HepG2 (cell line): ENCODE measurements around the gene MOK. TPM values are rescaled to one million over a fixed set of nuclear protein-coding genes. Genes with fewer than 3 reads are reported as not detected.
A peak's percentile ranks its signal among the peaks of the same experiment; 100 is the strongest.

Experiments
- ATAC-seq: fragments of 200-7000 bp; cut with Tn5 transposase; 3 replicates; pipeline ENCODE4 v1.9.1; 2020; ENCODE audit warnings: mild to moderate bottlenecking, moderate library complexity
- BruUV-seq: library from RNA; stranded (reverse); fragments of 400-500 nt; replicated peaks from 2 replicates; lab custom pipeline; 2021; lab: Mats Ljungman, UMichigan
- CTCF ChIA-PET: fragments of 300-600 bp; formaldehyde crosslinking; extraction: SDS; loops from one replicate; lab custom pipeline; 2021; ENCODE audit warnings: low total read pairs, inconsistent platforms, low intra/inter-chr PET ratio; lab: Yijun Ruan, JAX
- POLR2A ChIA-PET: fragments of 350-600 bp; sonication (Branson Sonifier 250); formaldehyde crosslinking; loops from one replicate; lab custom pipeline; 2020; ENCODE audit warnings: antibody characterized with exemption, inconsistent platforms; lab: Yijun Ruan, JAX
- DNase-seq: peaks from one replicate; pipeline ENCODE4 v3.0.0-alpha.2; 2015; ENCODE audit warnings: low spot score
- FAIRE-seq: peaks from 3 replicates; lab custom pipeline; 2011; peaks lifted over from hg19 to GRCh38; lab: Jason Lieb, UNC
- H2AFZ ChIP-seq: one replicate; pipeline ENCODE4 v1.6.1; 2011; ENCODE audit warnings: low read length, inconsistent platforms
- H3K27ac ChIP-seq: fragments of 300-600 bp; 3 replicates; pipeline ENCODE4 v1.8.0; 2011; ENCODE audit warnings: mixed run types, mild to moderate bottlenecking, mixed read lengths, low read length, inconsistent platforms; ENCODE audit not compliant: insufficient read depth; ENCODE audit errors: extremely low read length
- H3K27me3 ChIP-seq, 2 experiments: fragments of 200-600 bp in 1 of 2; 2 replicates in 1 of 2; 3 replicates in 1 of 2; pipeline versions ENCODE4 v1.6.0 to v1.8.0; 2011; ENCODE audit warnings: low read length in 2 of 2, mild to moderate bottlenecking in 2 of 2, moderate library complexity in 2 of 2, inconsistent platforms in 1 of 2; ENCODE audit not compliant: insufficient read depth in 2 of 2, control insufficient read depth in 1 of 2
- H3K36me3 ChIP-seq, 2 experiments: fragments of 200-600 bp in 1 of 2; replicated peaks in 1 of 2; 2 replicates in 1 of 2; 3 replicates in 1 of 2; pipeline versions ENCODE4 v1.5.1 to v1.8.0; 2011; ENCODE audit warnings: low read length in 2 of 2, inconsistent platforms in 1 of 2; ENCODE audit not compliant: insufficient read depth in 2 of 2, control insufficient read depth in 1 of 2
- H3K4me1 ChIP-seq: 2 replicates; pipeline ENCODE4 v1.5.1; 2012; ENCODE audit warnings: low read length, inconsistent platforms; ENCODE audit not compliant: insufficient read depth
- H3K4me2 ChIP-seq: 2 replicates; pipeline ENCODE4 v1.6.0; 2011; ENCODE audit warnings: low read depth, low read length, inconsistent platforms
- H3K4me3 ChIP-seq, 3 experiments: fragments of 200-600 bp in 1 of 3; sonication (generic), shearing (Covaris generic) in 1 of 3; replicated peaks in 1 of 3; 2 replicates each; pipeline ENCODE4 v1.5.1; 2011 to 2016; ENCODE audit warnings: low read length in 3 of 3, inconsistent platforms in 2 of 3, low read depth in 2 of 3, mild to moderate bottlenecking in 2 of 3, control low read depth in 1 of 3, mixed read lengths in 1 of 3; ENCODE audit not compliant: insufficient read depth in 1 of 3
- H3K79me2 ChIP-seq: one replicate; pipeline ENCODE4 v1.6.1; 2011; ENCODE audit warnings: low read length, inconsistent platforms; ENCODE audit not compliant: insufficient read depth
- H3K9ac ChIP-seq: 2 replicates; pipeline ENCODE4 v1.6.0; 2011; ENCODE audit warnings: mild to moderate bottlenecking, low read depth, low read length, inconsistent platforms; ENCODE audit not compliant: insufficient read depth
- H3K9me3 ChIP-seq: 2 replicates; pipeline ENCODE4 v1.5.1; 2012; ENCODE audit warnings: mild to moderate bottlenecking, low read length
- H4K20me1 ChIP-seq: 2 replicates; pipeline ENCODE4 v1.6.0; 2011; ENCODE audit warnings: inconsistent platforms, mild to moderate bottlenecking, low read length, moderate library complexity; ENCODE audit not compliant: insufficient read depth
- AGO2 ChIP-seq: fragments of 200-400 bp; formaldehyde crosslinking; optimal IDR thresholded peaks from 2 replicates; pipeline ENCODE3; 2017; ENCODE audit warnings: mild to moderate bottlenecking, low read depth, low read length, moderate library complexity
- ARID3A ChIP-seq: IDR thresholded peaks from 2 replicates; pipeline ENCODE4 v1.6.1; 2012; ENCODE audit warnings: low read depth, low read length, improper control_type of control experiment
- ATF6 ChIP-seq: sonication (generic); formaldehyde crosslinking; conservative IDR thresholded peaks from 2 replicates; pipeline ENCODE4 v1.4.0; 2020; ENCODE audit warnings: missing genetic modification reagents
- ATRX ChIP-seq: sonication (generic); formaldehyde crosslinking; IDR thresholded peaks from 2 replicates; pipeline ENCODE4 v1.4.0; 2020; ENCODE audit warnings: missing genetic modification reagents, borderline replicate concordance
- GZF1 ChIP-seq: sonication (generic); formaldehyde crosslinking; IDR thresholded peaks from 2 replicates; pipeline ENCODE4 v1.5.1; 2020; ENCODE audit warnings: mild to moderate bottlenecking, missing genetic modification reagents
- ZNF274 ChIP-seq: sonication (generic); formaldehyde crosslinking; IDR thresholded peaks from 2 replicates; pipeline ENCODE4 v1.5.1; 2020; ENCODE audit warnings: mild to moderate bottlenecking, missing genetic modification reagents
- ZNF556 ChIP-seq: sonication (generic); formaldehyde crosslinking; IDR thresholded peaks from 2 replicates; pipeline ENCODE4 v1.4.0; 2020; ENCODE audit warnings: mild to moderate bottlenecking, missing genetic modification reagents, borderline replicate concordance
- ZNF773 ChIP-seq: sonication (generic); formaldehyde crosslinking; IDR thresholded peaks from 2 replicates; pipeline ENCODE4 v1.4.0; 2020; ENCODE audit warnings: missing genetic modification reagents, borderline replicate concordance
- WGBS: methylation state at CpG from one replicate; pipeline ENCODE4 v1.1.6; 2017; ENCODE audit warnings: low lambda C conversion rate; 5-methylcytosine and 5-hydroxymethylcytosine counted together
- in situ Hi-C: cut with HindIII; loops from 2 replicates; pipeline ENCODE4 v1.10.0; 2017; ENCODE audit warnings: low pct_unique_long_range_greater_than_20kb; ENCODE audit not compliant: extremely low pct_ligation_motif_present
- intact Hi-C: fragments of 100-400 bp; cut with micrococcal nuclease; formaldehyde crosslinking; loops from one replicate; pipeline ENCODE4 v1.10.0; 2022; ENCODE audit not compliant: unreplicated experiment
- polyA plus RNA-seq, 8 experiments: library from polyadenylated mRNA; depleted of rRNA in 3 of 8; stranded (reverse) in 7 of 8; unstranded in 1 of 8; fragments of >200 nt; fragmentation: Illumina TruSeq in 4 of 8; extraction: Trizol in 4 of 8; gene quantifications; 2 replicates each; pipeline versions ENCODE4 v1.2.1 to v1.2.3, GENCODE V29; 2011 to 2016; ENCODE audit warnings: low read depth in 4 of 8, missing spikeins in 1 of 8, mixed read lengths in 1 of 8; ENCODE audit not compliant: insufficient read depth in 1 of 8
- total RNA-seq, 5 experiments: library from RNA; depleted of rRNA; stranded (reverse); fragments of >200 nt; fragmentation: Illumina TruSeq; extraction: Trizol; gene quantifications; 2 replicates each; pipeline ENCODE4 v1.2.3, GENCODE V29; 2016; ENCODE audit warnings: low read depth in 1 of 5

The MOK gene
- total and polyA plus RNA-seq, 2 of the 13 experiments (the other 11 are each of a cell fraction or from before 2014, with no cell fraction given), result 15.3 to 16.9 TPM

GRCh38 chr14:102229739-102230092 lies 75.2 kb downstream of the MOK start:
- Histone ChIP-seq H3K27ac (no peak overlapping the region), H2AFZ (no peak overlapping the region), H3K9me3 (no peaks in the 10 kb centered on the region), H3K9ac (no peak overlapping the region), H3K36me3 (peaks cover 1 to 10% of the 10 kb centered on the region in 2 experiments; a peak in 2 of 5 replicates), H4K20me1 (no peaks in the 10 kb centered on the region)
- POLR2A ChIA-PET, result no interaction called here
- intact Hi-C loops, result no loop called here
- no peak for FAIRE-seq
- no peak for TF ChIP-seq ZNF274 (CRISPR knock-in tag)
- no peak for TF ChIP-seq ATF6 (CRISPR knock-in tag)
- no peak for TF ChIP-seq ATRX (CRISPR knock-in tag)
- TF ChIP-seq, all 625 proteins: peak for 0
- DNase-seq, result no peak
- Histone ChIP-seq H3K4me2 (no peak overlapping the region), H3K79me2 (no peaks in the 10 kb centered on the region), H3K4me1 (peaks cover 9% of the 10 kb centered on the region; the same call in 1 of the 2 replicates), H3K4me3 (no peak overlapping the region), H3K27me3 (no peaks in the 10 kb centered on the region; a peak in 1 of 5 replicates)
- in situ Hi-C loops, result no loop called here
- CTCF ChIA-PET, result no interaction called here
- BruUV-seq, result no TSS peak
- 85% methylated on average over 9 of the region's 9 CpGs for WGBS
- ATAC-seq, result no peak

GRCh38 chr14:102229071-102229738 lies 75.8 kb downstream of the MOK start:
- Histone ChIP-seq H3K9me3 (no peaks in the 10 kb centered on the region), H3K4me3 (no peak overlapping the region), H3K9ac (no peak overlapping the region), H3K27me3 (no peaks in the 10 kb centered on the region; a peak in 1 of 5 replicates), H3K27ac (no peak overlapping the region), H3K4me2 (no peak overlapping the region), H2AFZ (no peak overlapping the region)
- no peak for ATAC-seq
- in situ Hi-C loops (no loop called here), intact Hi-C loops (no loop called here)
- POLR2A ChIA-PET, result no interaction called here
- TF ChIP-seq ZNF773 (no peak), ARID3A (no peak), ZNF556 (CRISPR knock-in tag) (no peak), GZF1 (no peak), AGO2 (peak; percentile 40)
- TF ChIP-seq, all 625 proteins: peak for 1
- H3K79me2 ChIP-seq, result no peaks in the 10 kb centered on the region
- FAIRE-seq (no peak), DNase-seq (no peak)
- CTCF ChIA-PET, result no interaction called here
- H4K20me1 ChIP-seq, result no peaks in the 10 kb centered on the region
- peaks cover 1 to 10% of the 10 kb centered on the region in 2 experiments; a peak in 2 of 5 replicates for H3K36me3 ChIP-seq
- 97% methylated on average over 33 of the region's 43 CpGs for WGBS
- BruUV-seq, result no TSS peak
- H3K4me1 ChIP-seq, result peaks cover 4% of the 10 kb centered on the region; the same call in 1 of the 2 replicates
